DND-41 (cell line): ENCODE data around the gene CRISPLD2.

ENCODE experiments used
- CTCF ChIP-seq: IDR thresholded peaks from 2 replicates; pipeline ENCODE4 v1.5.1; 2012; ENCODE audit warnings: borderline replicate concordance, low read length, moderate library complexity, mild to moderate bottlenecking; ENCODE audit not compliant: poor library complexity, severe bottlenecking; ENCODE audit errors: extremely low read depth
- EZH2 ChIP-seq: IDR thresholded peaks from 3 replicates; pipeline ENCODE4 v1.6.1; 2012; ENCODE audit warnings: borderline replicate concordance, low read depth, mild to moderate bottlenecking, moderate library complexity, low read length, inconsistent platforms; ENCODE audit not compliant: severe bottlenecking

- TF ChIP-seq CTCF (no peak), EZH2 (no peak)
These were observed 78.2 kb downstream of the CRISPLD2 start for GRCh38 chr16:84897911-84898377.
